Endodermal cell (in vitro differentiated cells): ENCODE results near the gene SPACA7. TPM values are rescaled to one million over a fixed set of nuclear protein-coding genes. Genes with fewer than 3 reads are reported as not detected.

Experiments
- DNase-seq: peaks from one replicate; pipeline ENCODE4 v3.0.0-alpha.2; 2017
- H3K27ac ChIP-seq: 2 replicates; pipeline ENCODE4 v1.5.1; 2013; ENCODE audit warnings: mild to moderate bottlenecking, low read depth, low read length, moderate library complexity
- H3K27me3 ChIP-seq: 2 replicates; pipeline ENCODE4 v1.6.1; 2013; ENCODE audit warnings: mild to moderate bottlenecking, low read length, moderate library complexity; ENCODE audit not compliant: insufficient read depth, control insufficient read depth, poor library complexity, severe bottlenecking
- H3K36me3 ChIP-seq: 2 replicates; pipeline ENCODE4 v1.7.0; 2013; ENCODE audit warnings: mild to moderate bottlenecking, low read length, moderate library complexity; ENCODE audit not compliant: control insufficient read depth, insufficient read depth
- H3K4me1 ChIP-seq: one replicate; pipeline ENCODE4 v1.7.0; 2013; ENCODE audit warnings: low read length; ENCODE audit not compliant: control insufficient read depth, insufficient read depth
- H3K4me3 ChIP-seq: 2 replicates; pipeline ENCODE4 v1.5.1; 2013; ENCODE audit warnings: mild to moderate bottlenecking, low read length, moderate library complexity
- H3K9ac ChIP-seq: 2 replicates; pipeline ENCODE4 v1.6.1; 2013; ENCODE audit warnings: mild to moderate bottlenecking, low read length, moderate library complexity; ENCODE audit not compliant: poor library complexity, severe bottlenecking; ENCODE audit errors: extremely low read depth
- H3K9me3 ChIP-seq: 2 replicates; pipeline ENCODE4 v1.6.1; 2013; ENCODE audit warnings: mild to moderate bottlenecking, low read length, moderate library complexity; ENCODE audit not compliant: control insufficient read depth
- H3K27ac Mint-ChIP-seq: 2 replicates; pipeline ENCODE4 v1.8.0; 2020; ENCODE audit warnings: mixed read lengths
- H3K27me3 Mint-ChIP-seq: 2 replicates; pipeline ENCODE4 v1.8.0; 2021; ENCODE audit warnings: mild to moderate bottlenecking, mixed read lengths; ENCODE audit not compliant: insufficient read depth
- H3K36me3 Mint-ChIP-seq: 2 replicates; pipeline ENCODE4 v1.8.0; 2020; ENCODE audit warnings: low read depth, mixed read lengths
- H3K4me1 Mint-ChIP-seq: 2 replicates; pipeline ENCODE4 v1.8.0; 2020; ENCODE audit warnings: mixed read lengths
- H3K4me3 Mint-ChIP-seq: 2 replicates; pipeline ENCODE4 v1.8.0; 2020; ENCODE audit warnings: mild to moderate bottlenecking, moderate library complexity, mixed read lengths
- H3K9me3 Mint-ChIP-seq: 2 replicates; pipeline ENCODE4 v1.8.0; 2020; ENCODE audit warnings: mild to moderate bottlenecking, mixed read lengths
- WGBS, 2 experiments: methylation state at CpG; one replicate each; pipeline versions ENCODE4 v1.1.5 to v1.1.7; 2013; ENCODE audit warnings: missing lambda C conversion rate in 2 of 2, mixed read lengths in 1 of 2; ENCODE audit not compliant: insufficient coverage in 1 of 2, insufficient read length in 1 of 2; 5-methylcytosine and 5-hydroxymethylcytosine counted together
- total RNA-seq, 2 donors: library from RNA; stranded (reverse); fragmentation: NEBNext Ultra II Directional in 1 of 2; extraction: Animal tissue kit (Norgen Biotek cat#: 25700) in 1 of 2; gene quantifications; 2 replicates in 1 of 2; 3 replicates in 1 of 2; pipeline ENCODE4 v1.2.1, GENCODE V29; 2021
- TF ChIP-seq, protein P1 (sequence below): fragments of 200-600 bp; sonication (generic); conservative IDR thresholded peaks from 2 replicates; pipeline ENCODE4 v1.5.0; 2021; ENCODE audit warnings: antibody characterized with exemption, mild to moderate bottlenecking

SPACA7 gene
- total RNA-seq, 2 donors from 2014 or later, result not detected

DNA sequence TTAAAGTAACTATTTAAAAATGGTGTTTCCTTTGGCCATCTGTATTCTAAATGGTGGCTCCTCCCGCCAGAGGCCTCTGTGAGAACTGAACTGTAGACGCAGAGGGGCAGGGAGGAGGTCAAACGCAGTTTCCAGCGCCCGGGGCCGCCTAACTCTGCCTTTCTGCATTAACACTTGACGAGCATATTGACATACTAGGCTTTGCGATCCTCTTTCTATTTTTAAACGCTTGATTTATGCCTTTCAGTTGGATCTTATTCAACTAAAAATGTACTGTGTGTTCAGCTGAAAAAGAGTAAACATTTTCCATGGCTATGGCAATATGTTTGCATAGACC, 74.7 kb downstream of the SPACA7 start:
- Mint-ChIP-seq H3K27ac (no peak overlapping the region), H3K4me1 (no peaks in the 10 kb centered on the region), H3K36me3 (no peaks in the 10 kb centered on the region), H3K9me3 (no peaks in the 10 kb centered on the region), H3K4me3 (no peak overlapping the region), H3K27me3 (peaks cover 7% of the 10 kb centered on the region)
- Histone ChIP-seq H3K36me3 (no peaks in the 10 kb centered on the region), H3K4me1 (no peaks in the 10 kb centered on the region), H3K9ac (no peak overlapping the region), H3K27ac (no peak overlapping the region), H3K4me3 (no peak overlapping the region), H3K9me3 (no peaks in the 10 kb centered on the region), H3K27me3 (no peaks in the 10 kb centered on the region)
- TF ChIP-seq, protein P1, sequence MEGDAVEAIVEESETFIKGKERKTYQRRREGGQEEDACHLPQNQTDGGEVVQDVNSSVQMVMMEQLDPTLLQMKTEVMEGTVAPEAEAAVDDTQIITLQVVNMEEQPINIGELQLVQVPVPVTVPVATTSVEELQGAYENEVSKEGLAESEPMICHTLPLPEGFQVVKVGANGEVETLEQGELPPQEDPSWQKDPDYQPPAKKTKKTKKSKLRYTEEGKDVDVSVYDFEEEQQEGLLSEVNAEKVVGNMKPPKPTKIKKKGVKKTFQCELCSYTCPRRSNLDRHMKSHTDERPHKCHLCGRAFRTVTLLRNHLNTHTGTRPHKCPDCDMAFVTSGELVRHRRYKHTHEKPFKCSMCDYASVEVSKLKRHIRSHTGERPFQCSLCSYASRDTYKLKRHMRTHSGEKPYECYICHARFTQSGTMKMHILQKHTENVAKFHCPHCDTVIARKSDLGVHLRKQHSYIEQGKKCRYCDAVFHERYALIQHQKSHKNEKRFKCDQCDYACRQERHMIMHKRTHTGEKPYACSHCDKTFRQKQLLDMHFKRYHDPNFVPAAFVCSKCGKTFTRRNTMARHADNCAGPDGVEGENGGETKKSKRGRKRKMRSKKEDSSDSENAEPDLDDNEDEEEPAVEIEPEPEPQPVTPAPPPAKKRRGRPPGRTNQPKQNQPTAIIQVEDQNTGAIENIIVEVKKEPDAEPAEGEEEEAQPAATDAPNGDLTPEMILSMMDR, result no peak
- 92 to 95% methylated on average over 9 of the region's 9 CpGs for WGBS, 2 experiments
- DNase-seq, result no peak

DNA sequence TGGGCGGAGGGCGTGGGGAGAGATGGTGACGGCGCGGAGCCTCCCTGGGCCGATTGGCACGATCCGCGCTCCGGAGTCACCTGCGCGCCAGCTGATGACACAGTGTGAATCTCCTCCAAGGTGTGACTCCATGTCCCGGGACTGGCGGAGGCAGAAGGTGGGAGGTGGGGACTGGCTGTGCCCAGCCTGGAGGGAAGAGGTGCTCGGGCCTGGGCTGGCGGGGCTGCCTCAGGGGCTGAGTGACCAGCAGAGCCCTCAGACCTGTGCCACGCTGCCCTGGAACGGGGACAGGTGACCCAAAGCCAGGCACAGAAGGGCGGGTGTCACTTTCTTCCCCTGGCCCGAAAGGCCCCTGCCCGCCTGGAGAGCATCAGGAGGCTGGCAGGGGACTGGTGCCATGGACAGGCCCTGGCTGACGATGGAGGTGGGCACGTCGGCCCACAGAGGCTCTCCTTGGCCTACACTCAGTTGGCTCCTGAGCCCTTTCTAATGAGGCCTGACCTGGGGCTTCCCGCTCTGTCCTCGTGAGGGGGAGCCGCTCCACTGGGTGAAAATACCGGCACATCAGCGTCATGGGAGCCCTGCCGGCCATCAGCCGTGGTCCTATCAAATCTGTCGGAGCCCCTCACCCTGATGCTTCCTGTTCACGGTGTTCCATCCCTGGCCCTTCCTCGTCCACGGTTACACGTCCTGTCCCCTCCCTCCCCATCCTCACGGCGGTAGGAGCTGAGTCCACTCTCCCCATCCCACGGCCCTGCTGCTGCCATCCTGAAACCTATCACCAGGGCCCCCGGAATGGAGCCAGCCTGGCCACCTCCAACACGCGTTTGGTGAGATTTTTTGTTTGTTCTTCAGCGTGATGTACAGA, 75.6 kb downstream of the SPACA7 start:
- no peaks in the 10 kb centered on the region for H3K27me3 ChIP-seq
- no peaks in the 10 kb centered on the region for H3K36me3 ChIP-seq
- no peaks in the 10 kb centered on the region for H3K36me3 Mint-ChIP-seq
- no peak overlapping the region for H3K27ac Mint-ChIP-seq
- H3K9ac ChIP-seq, result no peak overlapping the region
- H3K27me3 Mint-ChIP-seq, result peaks cover 4% of the 10 kb centered on the region
- DNase-seq, result peak; percentile 23
- WGBS, 2 experiments, result 90 to 91% methylated on average over 18 to 43 of the region's 43 CpGs
- TF ChIP-seq, protein P1, result no peak
- H3K4me1 ChIP-seq, result no peaks in the 10 kb centered on the region
- no peak overlapping the region for H3K4me3 Mint-ChIP-seq
- no peak overlapping the region for H3K4me3 ChIP-seq
- H3K9me3 Mint-ChIP-seq, result peaks cover 4% of the 10 kb centered on the region
- no peak overlapping the region for H3K27ac ChIP-seq
- no peaks in the 10 kb centered on the region for H3K9me3 ChIP-seq
- no peaks in the 10 kb centered on the region for H3K4me1 Mint-ChIP-seq

DNA sequence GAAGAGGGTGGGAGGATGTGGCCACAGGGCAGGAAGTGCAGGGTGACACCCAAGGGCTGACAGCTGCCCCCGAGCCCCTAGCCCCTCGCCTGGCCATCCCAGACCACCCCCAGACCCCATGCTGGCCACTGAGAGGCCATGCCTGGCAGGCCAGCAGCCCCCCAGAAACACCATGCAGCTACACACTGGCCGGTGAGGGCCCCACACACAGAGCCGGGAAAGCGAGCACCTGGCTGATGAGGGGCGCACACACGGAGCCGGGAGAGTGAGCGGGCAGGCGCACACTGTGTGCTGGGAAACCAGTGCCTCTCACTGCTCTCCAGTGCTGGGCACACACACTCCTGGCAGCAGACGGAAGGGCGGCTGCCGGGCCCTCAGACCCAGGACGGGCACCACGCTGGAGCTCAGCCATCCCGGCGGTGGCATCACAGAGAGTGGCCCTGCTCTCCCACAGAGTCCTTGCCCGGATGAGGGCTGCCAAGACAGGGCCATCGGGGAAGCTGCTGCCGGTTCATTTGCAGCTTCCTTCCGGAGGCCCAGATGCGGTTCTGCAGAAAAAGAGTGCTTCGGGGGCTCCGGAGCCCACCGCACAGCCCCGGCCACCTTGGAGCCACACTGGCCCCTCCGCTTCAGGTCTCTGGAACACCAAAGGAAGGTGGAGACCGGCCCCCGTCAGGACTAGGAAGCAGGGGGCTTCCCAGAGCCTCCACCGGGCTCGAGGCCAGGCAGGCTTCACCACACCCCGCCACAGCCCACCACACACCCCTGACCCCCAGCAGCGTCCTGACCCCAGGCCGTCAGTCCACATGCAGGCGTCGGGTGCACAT, 76.4 kb downstream of the SPACA7 start:
- 88 to 94% methylated on average over 25 to 36 of the region's 36 CpGs for WGBS, 2 experiments
- Histone ChIP-seq H3K27ac (no peak overlapping the region), H3K27me3 (no peaks in the 10 kb centered on the region), H3K36me3 (no peaks in the 10 kb centered on the region), H3K9ac (no peak overlapping the region), H3K4me3 (no peak overlapping the region), H3K4me1 (no peaks in the 10 kb centered on the region), H3K9me3 (no peaks in the 10 kb centered on the region)
- TF ChIP-seq, protein P1, result no peak
- H3K9me3 Mint-ChIP-seq, result peaks cover 4% of the 10 kb centered on the region
- no peaks in the 10 kb centered on the region for H3K4me1 Mint-ChIP-seq
- no peaks in the 10 kb centered on the region for H3K27me3 Mint-ChIP-seq
- H3K4me3 Mint-ChIP-seq, result no peak overlapping the region
- peak; percentile 34 for DNase-seq
- H3K36me3 Mint-ChIP-seq, result no peaks in the 10 kb centered on the region
- no peak overlapping the region for H3K27ac Mint-ChIP-seq
